GM21619 (cell line): ENCODE measurements around the gene LRRC56.
"Not testable (repeated sequence)": the region's sequence is repeated elsewhere in the genome, so short reads cannot be mapped to it uniquely, and the experiment has no call there.

Experiments
- ATAC-seq: cut with Tn5 transposase; IDR thresholded peaks from one replicate; pipeline ENCODE4 v1.9.1; 2021; ENCODE audit not compliant: unreplicated experiment

LRRC56 gene

GRCh38 chr11:501001-501682, 36.2 kb upstream of the LRRC56 start:
- ATAC-seq: no peak

DNA sequence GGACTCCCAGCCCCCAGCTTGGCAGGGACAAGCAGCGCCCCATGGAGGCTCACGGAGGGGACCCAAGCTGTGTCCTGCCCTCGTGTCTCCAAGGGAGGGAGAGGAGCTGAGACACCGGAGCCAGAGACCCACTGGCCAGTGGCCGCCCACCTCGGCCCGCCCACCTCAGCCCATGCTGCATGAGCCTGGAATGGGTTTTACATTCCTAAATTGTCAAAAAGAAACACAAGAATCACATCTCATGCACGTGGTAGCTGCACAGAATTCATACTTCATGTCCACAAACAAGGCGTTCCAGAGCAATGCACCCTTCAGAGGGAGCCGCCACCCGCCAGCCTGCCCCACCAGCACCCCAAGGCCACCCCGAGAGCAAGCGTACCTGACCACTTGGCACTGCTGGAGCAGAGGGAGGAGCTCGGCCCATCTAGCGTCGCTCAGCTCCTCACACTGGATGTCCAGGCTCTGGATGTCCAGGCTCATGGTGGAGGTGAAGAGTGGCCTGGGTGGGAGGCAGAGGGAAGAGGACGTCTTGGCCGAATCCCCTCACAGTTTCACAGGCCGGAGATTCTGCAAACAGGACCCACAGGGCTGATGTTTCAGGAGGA, 35.5 kb upstream of the LRRC56 start:
- ATAC-seq: no peak

- ATAC-seq: no peak
Measured at GRCh38 chr11:502288-503178, 34.8 kb upstream of the LRRC56 start.

DNA sequence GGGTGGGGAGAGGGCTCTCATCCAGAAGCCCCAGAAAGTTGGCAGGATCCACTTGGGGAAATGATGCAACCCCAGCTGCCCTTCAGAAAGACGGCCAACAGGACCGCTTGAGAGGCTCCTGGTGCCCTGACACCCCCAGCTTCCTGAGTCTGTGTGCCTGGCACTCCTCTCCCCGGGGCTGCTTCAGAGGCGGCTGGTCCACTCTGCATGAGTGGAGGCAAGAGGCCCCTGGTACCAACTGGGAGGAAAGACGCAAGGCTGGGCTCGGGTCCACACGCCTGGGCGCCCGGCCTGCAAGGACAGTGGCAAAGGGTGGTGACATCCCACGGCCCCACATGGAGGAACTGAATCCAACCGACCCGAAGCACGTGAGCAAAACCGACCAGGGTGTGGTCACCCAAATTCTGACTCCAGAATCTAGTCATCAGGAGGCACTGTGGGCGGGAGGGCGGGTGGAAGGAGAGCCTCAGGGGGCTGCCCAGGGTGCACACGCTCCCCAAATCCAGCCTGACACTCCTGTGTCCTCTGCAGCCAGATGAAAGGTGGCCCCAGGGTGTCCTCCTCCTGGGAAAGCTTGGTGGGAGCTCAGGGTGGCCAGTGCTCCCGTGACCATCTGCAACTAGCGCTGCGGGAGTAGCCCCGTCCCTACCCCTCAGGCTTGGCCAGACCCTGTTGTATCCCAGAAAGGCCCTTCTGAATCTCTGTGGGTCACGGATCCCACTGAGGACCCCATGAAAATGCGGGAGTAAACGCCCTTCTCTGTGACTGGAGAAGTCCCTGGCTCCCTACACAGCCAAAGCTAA, 33.9 kb upstream of the LRRC56 start:
- ATAC-seq: no peak

DNA sequence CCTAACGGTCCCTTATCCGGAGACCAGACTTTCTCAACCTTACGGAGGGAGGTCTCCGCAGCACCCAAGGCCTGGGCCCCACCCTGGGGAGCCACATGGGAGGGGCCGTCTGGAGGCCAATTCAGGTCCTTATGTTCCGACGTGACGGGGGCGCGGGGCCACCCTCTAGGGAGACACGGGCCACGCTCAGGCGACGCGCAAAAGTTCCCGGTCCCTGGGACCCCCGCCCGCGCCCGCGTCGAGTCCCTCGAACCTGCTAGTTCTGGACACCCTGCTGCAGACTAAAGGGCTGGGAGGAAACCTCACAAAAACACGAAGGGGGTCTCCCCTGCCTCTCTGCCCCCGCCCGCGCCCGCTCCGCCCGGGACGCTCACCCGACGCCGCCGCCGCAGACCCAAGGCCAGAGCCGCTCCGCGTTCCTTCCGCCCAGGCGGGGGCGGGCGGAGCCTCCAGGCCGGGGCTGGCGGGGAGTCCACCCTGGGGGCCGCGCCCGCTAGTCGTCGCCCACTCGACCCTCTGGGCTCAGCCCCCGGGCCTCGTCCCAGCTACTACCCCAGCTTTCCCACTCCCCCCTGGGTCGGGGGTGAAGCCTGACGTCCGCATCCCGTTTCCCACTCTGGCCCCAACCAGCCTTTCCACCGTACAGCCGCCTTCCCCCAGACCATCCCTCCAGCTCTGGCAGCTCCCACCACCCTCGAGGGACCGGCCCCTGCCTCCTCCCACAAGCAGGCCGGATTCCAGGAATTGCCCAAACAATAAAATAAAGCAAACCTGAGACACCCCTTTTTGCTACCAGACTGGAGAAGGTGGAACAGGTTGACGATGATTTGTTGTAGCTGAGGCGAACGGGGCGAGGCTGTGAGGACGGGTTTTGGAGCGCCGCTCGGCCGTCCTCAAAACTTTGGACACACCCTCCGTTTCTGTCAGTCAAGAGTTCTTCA, 33.0 kb upstream of the LRRC56 start:
- no peak for ATAC-seq

GRCh38 chr11:504994-505344, 32.4 kb upstream of the LRRC56 start:
- no peak for ATAC-seq

DNA sequence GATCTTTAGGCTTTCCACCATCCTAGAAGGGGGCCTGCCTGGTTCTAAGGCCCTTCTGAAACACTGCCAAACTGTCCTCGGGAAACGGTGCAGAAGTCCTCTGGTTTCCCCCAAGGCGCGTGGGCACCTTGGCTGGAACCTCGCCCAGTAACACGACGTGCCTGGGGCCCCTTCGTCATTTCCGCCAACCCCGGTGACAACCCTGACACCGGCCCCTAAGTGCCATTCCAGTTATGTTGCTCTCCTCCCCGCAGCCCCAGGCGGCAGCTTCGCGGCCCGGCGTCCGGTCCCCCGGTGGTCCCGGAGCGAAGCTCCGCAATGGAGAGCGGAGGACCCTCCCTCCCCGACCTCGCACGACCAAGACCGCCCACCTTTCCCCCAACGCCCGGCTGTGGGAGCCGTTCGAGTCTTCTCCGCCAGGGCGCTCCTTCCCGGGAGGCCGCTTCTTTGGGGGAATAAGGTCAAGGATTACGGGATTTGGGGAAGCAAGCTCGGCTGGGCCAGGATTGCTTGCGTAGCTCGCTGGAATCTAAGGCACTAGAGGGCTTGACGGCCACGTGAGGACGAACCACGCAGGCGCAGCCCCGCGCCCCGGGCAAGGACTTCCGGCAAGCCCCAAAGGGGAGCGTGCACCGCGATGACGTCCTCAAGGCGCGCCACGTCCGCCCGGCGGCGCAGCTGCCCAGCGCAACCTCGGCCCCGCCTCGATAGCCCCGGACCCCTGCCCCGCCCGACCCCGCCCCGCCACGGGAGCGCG, 30.9 kb upstream of the LRRC56 start:
- ATAC-seq: peak; percentile 57

- peak; percentile 36 for ATAC-seq
Measured at GRCh38 chr11:506995-507726, 30.2 kb upstream of the LRRC56 start, which contains the start of gene RNH1. Gene RNH1, minus strand, starts transcription at chr11:507242. Its CDS starts 5,080 bp downstream, at chr11:502162.

- ATAC-seq: no peak
Measured at GRCh38 chr11:507727-508515, 29.4 kb upstream of the LRRC56 start.

GRCh38 chr11:508956-509355, 28.4 kb upstream of the LRRC56 start:
- ATAC-seq: no peak

- no peak for ATAC-seq
Measured at GRCh38 chr11:512761-513595, 24.3 kb upstream of the LRRC56 start.

DNA sequence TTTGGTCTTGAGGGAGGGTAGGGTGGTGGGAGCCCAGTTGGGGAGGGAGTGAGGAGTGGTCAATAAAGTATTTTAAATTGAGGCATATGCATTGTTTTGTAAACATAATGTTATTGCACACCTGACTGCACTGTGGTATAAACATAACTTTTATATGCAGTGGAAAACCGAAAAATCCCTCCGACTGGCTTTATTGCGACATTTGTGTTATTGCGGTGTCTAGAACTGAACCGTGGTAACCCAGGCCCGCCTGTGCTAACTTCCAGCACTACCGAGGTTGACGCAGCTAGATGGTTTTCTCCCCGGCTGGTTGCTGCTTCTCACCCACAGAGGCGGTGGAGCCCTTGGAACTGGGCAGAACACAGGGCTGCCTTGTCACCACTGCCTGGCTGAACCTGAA, 22.7 kb upstream of the LRRC56 start:
- ATAC-seq: no peak

GRCh38 chr11:515131-515530, 22.2 kb upstream of the LRRC56 start:
- no peak for ATAC-seq

DNA sequence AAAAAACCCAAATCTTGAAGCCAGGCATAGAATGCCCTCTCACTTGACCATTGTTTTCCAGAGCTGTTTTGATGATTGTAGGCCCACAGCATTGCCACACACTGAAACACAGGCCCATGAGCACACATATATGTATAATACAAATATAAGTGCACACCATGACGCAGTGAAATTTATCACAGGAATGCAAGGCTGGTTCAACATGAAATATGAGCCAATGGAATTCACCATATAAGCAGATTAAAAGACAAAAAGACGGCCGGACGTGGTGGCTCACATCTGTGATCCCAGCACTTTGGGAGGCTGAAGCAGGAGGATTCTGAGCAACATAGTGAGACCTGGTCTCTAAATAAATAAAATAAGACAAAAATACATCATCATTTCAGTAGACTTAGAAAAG, 20.9 kb upstream of the LRRC56 start:
- no peak for ATAC-seq

GRCh38 chr11:516918-517685, 20.2 kb upstream of the LRRC56 start:
- ATAC-seq: not testable (repeated sequence)
